ENCODE data around the gene BCL7A. TPM values are rescaled to one million over a fixed set of nuclear protein-coding genes. Genes with fewer than 3 reads are reported as not detected.

Gene BCL7A
- polyA plus RNA-seq, 1 donor from 2014 or later = 51.3 TPM

GRCh38 chr12:122086116-122086515, 64.4 kb downstream of the BCL7A start:
- H3K9me2 ChIP-seq (ENCODE audit: insufficient read depth, low read length) = no peaks in the 10 kb centered on the region
- H3K79me2 ChIP-seq (replicated peaks; ENCODE audit: insufficient read depth, low read length) = peaks cover 18% of the 10 kb centered on the region
- no peaks in the 10 kb centered on the region for H3F3A ChIP-seq (ENCODE audit: insufficient read depth, low read length, poor library complexity, severe bottlenecking)
- H4K20me1 ChIP-seq (ENCODE audit: insufficient read depth) = no peaks in the 10 kb centered on the region
- TF ChIP-seq POLR2AphosphoS5 (IDR thresholded peaks at IDR 0.05) (no peak), RAD21 (conservative IDR thresholded peaks at IDR 0.05) (no peak), REST (IDR thresholded peaks at IDR 0.05; ENCODE audit: borderline replicate concordance) (no peak), EZH2 (IDR thresholded peaks at IDR 0.05; ENCODE audit: borderline replicate concordance, insufficient read depth, low read length, poor library complexity, severe bottlenecking) (no peak), MXI1 (conservative IDR thresholded peaks at IDR 0.05; ENCODE audit: poor library complexity, severe bottlenecking) (no peak), TAF1 (IDR thresholded peaks at IDR 0.05; ENCODE audit: low read depth) (no peak)
- TF ChIP-seq, protein P1, sequence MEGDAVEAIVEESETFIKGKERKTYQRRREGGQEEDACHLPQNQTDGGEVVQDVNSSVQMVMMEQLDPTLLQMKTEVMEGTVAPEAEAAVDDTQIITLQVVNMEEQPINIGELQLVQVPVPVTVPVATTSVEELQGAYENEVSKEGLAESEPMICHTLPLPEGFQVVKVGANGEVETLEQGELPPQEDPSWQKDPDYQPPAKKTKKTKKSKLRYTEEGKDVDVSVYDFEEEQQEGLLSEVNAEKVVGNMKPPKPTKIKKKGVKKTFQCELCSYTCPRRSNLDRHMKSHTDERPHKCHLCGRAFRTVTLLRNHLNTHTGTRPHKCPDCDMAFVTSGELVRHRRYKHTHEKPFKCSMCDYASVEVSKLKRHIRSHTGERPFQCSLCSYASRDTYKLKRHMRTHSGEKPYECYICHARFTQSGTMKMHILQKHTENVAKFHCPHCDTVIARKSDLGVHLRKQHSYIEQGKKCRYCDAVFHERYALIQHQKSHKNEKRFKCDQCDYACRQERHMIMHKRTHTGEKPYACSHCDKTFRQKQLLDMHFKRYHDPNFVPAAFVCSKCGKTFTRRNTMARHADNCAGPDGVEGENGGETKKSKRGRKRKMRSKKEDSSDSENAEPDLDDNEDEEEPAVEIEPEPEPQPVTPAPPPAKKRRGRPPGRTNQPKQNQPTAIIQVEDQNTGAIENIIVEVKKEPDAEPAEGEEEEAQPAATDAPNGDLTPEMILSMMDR (IDR thresholded peaks at IDR 0.05; ENCODE audit: poor library complexity, severe bottlenecking) = no peak
- no peaks in the 10 kb centered on the region for H3K36me3 ChIP-seq (ENCODE audit: insufficient read depth, low read length)
- H3K4me2 ChIP-seq (ENCODE audit: low read length) = no peak overlapping the region
- no peaks in the 10 kb centered on the region for H3K9me3 ChIP-seq (ENCODE audit: low read length)
- H3K27me3 ChIP-seq (ENCODE audit: insufficient read depth, low read depth, low read length) = no peaks in the 10 kb centered on the region
- no peak overlapping the region for H3K27ac ChIP-seq (ENCODE audit: low read length)
- no peak overlapping the region for H3K9ac ChIP-seq (ENCODE audit: low read length)
- H2AFZ ChIP-seq (ENCODE audit: low read depth, low read length) = no peak overlapping the region
- H3K4me3 ChIP-seq (ENCODE audit: low read length) = no peak overlapping the region

GRCh38 chr12:122086641-122087285, 65.1 kb downstream of the BCL7A start:
- no peaks in the 10 kb centered on the region for H3F3A ChIP-seq (ENCODE audit: insufficient read depth, low read length, poor library complexity, severe bottlenecking)
- H3K9ac ChIP-seq (ENCODE audit: low read length) = no peak overlapping the region
- H3K27ac ChIP-seq (ENCODE audit: low read length) = no peak overlapping the region
- H3K4me2 ChIP-seq (ENCODE audit: low read length) = no peak overlapping the region
- no peak overlapping the region for H2AFZ ChIP-seq (ENCODE audit: low read depth, low read length)
- H3K79me2 ChIP-seq (replicated peaks; ENCODE audit: insufficient read depth, low read length) = peaks cover 11% of the 10 kb centered on the region
- no peaks in the 10 kb centered on the region for H3K36me3 ChIP-seq (ENCODE audit: insufficient read depth, low read length)
- no peak for TF ChIP-seq EZH2 (IDR thresholded peaks at IDR 0.05; ENCODE audit: borderline replicate concordance, insufficient read depth, low read length, poor library complexity, severe bottlenecking)
- TF ChIP-seq, protein P1 (IDR thresholded peaks at IDR 0.05; ENCODE audit: poor library complexity, severe bottlenecking) = no peak
- no peak for TF ChIP-seq TAF1 (IDR thresholded peaks at IDR 0.05; ENCODE audit: low read depth)
- no peak for TF ChIP-seq EP300 (conservative IDR thresholded peaks at IDR 0.05; ENCODE audit: poor library complexity, severe bottlenecking)
- no peak for TF ChIP-seq REST (IDR thresholded peaks at IDR 0.05; ENCODE audit: borderline replicate concordance)
- TF ChIP-seq RAD21 (conservative IDR thresholded peaks at IDR 0.05) = no peak
- TF ChIP-seq POLR2AphosphoS5 (IDR thresholded peaks at IDR 0.05) = no peak
- no peak for TF ChIP-seq MXI1 (conservative IDR thresholded peaks at IDR 0.05; ENCODE audit: poor library complexity, severe bottlenecking)
- TF ChIP-seq SMC3 (conservative IDR thresholded peaks at IDR 0.05; ENCODE audit: poor library complexity) = no peak
- no peak overlapping the region for H3K4me3 ChIP-seq (ENCODE audit: low read length)
- H4K20me1 ChIP-seq (ENCODE audit: insufficient read depth) = no peaks in the 10 kb centered on the region
- H3K27me3 ChIP-seq (ENCODE audit: insufficient read depth, low read depth, low read length) = no peaks in the 10 kb centered on the region
- no peaks in the 10 kb centered on the region for H3K9me3 ChIP-seq (ENCODE audit: low read length)
- H3K9me2 ChIP-seq (ENCODE audit: insufficient read depth, low read length) = no peaks in the 10 kb centered on the region
